Measurements from ENCODE around the gene FBXW12.

The FBXW12 gene

GRCh38 chr3:48426401-48426909, 54.4 kb downstream of the FBXW12 start:
- H3K27ac ChIP-seq (replicated peaks), result no peak overlapping the region
- DNase-seq (ENCODE audit: low read depth in 1 of 2, low spot score in 1 of 2), result no peak
- peaks cover 2% of the 10 kb centered on the region for H3K27me3 ChIP-seq (ENCODE audit: insufficient read depth, poor library complexity, severe bottlenecking)
- no peak for TF ChIP-seq REST (IDR thresholded peaks at IDR 0.05; ENCODE audit: insufficient replicate concordance, low read depth)
- H3K4me3 ChIP-seq (replicated peaks; ENCODE audit: insufficient read depth, low read length), result no peak overlapping the region

DNA sequence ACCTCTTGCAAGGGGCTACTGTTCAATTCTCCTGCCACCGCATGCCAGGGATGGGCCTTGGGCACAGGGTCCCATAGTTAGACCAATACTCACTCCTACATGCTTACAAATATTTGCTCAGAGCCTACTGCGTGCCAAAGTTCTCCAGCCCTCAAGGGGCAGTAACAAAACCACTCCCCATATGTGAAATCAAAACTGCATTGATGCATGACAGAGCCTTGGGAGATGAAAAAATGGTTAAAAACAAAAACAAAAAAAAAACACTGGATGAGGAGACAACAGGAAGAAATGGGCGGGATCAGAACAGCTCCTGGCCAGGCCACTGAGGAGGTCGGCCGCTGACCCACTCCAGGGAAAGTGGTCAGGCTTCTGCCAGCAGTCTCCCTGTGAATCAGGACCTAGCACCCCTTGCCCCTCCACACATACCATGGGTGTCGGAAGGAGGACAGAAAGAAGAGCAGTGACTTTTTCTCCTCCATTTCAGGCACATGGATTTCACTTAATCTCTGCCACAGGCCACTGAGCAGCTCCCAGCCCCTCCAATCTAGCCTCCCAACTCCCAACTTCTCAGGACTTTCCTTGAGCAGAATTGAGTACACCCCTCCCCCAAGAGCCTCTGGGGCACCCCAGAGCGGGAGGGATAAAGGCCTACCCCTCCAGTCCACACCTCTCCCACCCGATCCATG, 55.1 kb downstream of the FBXW12 start:
- TF ChIP-seq, protein P1, sequence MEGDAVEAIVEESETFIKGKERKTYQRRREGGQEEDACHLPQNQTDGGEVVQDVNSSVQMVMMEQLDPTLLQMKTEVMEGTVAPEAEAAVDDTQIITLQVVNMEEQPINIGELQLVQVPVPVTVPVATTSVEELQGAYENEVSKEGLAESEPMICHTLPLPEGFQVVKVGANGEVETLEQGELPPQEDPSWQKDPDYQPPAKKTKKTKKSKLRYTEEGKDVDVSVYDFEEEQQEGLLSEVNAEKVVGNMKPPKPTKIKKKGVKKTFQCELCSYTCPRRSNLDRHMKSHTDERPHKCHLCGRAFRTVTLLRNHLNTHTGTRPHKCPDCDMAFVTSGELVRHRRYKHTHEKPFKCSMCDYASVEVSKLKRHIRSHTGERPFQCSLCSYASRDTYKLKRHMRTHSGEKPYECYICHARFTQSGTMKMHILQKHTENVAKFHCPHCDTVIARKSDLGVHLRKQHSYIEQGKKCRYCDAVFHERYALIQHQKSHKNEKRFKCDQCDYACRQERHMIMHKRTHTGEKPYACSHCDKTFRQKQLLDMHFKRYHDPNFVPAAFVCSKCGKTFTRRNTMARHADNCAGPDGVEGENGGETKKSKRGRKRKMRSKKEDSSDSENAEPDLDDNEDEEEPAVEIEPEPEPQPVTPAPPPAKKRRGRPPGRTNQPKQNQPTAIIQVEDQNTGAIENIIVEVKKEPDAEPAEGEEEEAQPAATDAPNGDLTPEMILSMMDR (IDR thresholded peaks at IDR 0.05; ENCODE audit: insufficient read depth, low read length), result no peak
- TF ChIP-seq SPI1 (IDR thresholded peaks at IDR 0.05; ENCODE audit: borderline replicate concordance, low read depth), result no peak
- no peak for TF ChIP-seq POLR2AphosphoS5 (IDR thresholded peaks at IDR 0.05; ENCODE audit: low read depth)
- no peak for DNase-seq (ENCODE audit: low read depth in 1 of 2, low spot score in 1 of 2)
- Histone ChIP-seq H3K4me3 (replicated peaks; ENCODE audit: insufficient read depth, low read length) (no peak overlapping the region), H3K27ac (replicated peaks) (no peak overlapping the region), H3K27me3 (ENCODE audit: insufficient read depth, poor library complexity, severe bottlenecking) (peaks cover 2% of the 10 kb centered on the region)

- Histone ChIP-seq H3K27ac (replicated peaks) (no peak overlapping the region), H3K4me3 (replicated peaks; ENCODE audit: insufficient read depth, low read length) (no peak overlapping the region), H3K27me3 (ENCODE audit: insufficient read depth, poor library complexity, severe bottlenecking) (peaks cover 2% of the 10 kb centered on the region)
- TF ChIP-seq REST (IDR thresholded peaks at IDR 0.05; ENCODE audit: insufficient replicate concordance, low read depth) (no peak), POLR2AphosphoS5 (IDR thresholded peaks at IDR 0.05; ENCODE audit: low read depth) (no peak), SPI1 (IDR thresholded peaks at IDR 0.05; ENCODE audit: borderline replicate concordance, low read depth) (no peak), GABPA (IDR thresholded peaks at IDR 0.05; ENCODE audit: low read depth) (no peak)
- TF ChIP-seq, protein P1 (IDR thresholded peaks at IDR 0.05; ENCODE audit: insufficient read depth, low read length), result no peak
- no peak for DNase-seq (ENCODE audit: low read depth in 1 of 2, low spot score in 1 of 2)
These were observed 55.6 kb downstream of the FBXW12 start for GRCh38 chr3:48427630-48427962.

DNA sequence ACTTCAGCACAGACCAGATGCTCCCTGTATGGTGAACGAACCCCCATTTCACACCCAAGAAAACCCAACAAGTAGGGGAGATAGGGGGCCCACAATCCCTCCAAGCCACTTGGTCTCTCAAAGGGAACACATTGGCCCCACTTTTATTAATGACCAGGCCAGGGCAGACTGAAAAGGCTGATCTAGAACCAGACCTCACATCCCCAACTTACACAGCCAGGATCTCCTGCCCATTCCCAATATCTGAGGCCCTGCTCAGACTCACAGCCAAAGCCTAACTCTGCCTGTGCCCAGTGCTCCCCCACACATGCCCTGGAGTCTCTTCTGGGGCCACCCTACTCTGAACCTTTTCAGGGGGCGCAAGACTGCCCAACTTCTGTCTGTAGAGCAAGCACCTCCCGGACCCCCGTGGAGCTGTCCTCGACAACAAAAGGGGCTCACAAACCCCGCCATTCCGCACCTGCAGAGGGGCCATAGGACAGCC, 56.1 kb downstream of the FBXW12 start:
- Histone ChIP-seq H3K27me3 (ENCODE audit: insufficient read depth, poor library complexity, severe bottlenecking) (peaks cover 2% of the 10 kb centered on the region), H3K27ac (replicated peaks) (no peak overlapping the region), H3K4me3 (replicated peaks; ENCODE audit: insufficient read depth, low read length) (no peak overlapping the region)
- TF ChIP-seq GABPA (IDR thresholded peaks at IDR 0.05; ENCODE audit: low read depth) (no peak), POLR2AphosphoS5 (IDR thresholded peaks at IDR 0.05; ENCODE audit: low read depth) (no peak), SPI1 (IDR thresholded peaks at IDR 0.05; ENCODE audit: borderline replicate concordance, low read depth) (no peak), REST (IDR thresholded peaks at IDR 0.05; ENCODE audit: insufficient replicate concordance, low read depth) (no peak)
- TF ChIP-seq, protein P1 (IDR thresholded peaks at IDR 0.05; ENCODE audit: insufficient read depth, low read length), result no peak
- DNase-seq (ENCODE audit: low read depth in 1 of 2, low spot score in 1 of 2), result no peak

All from HL-60 (cell line).